PC-3 (cell line): ENCODE measurements around the gene NKX6-2. TPM values are rescaled to one million over a fixed set of nuclear protein-coding genes. Genes with fewer than 3 reads are reported as not detected.

Experiments
- ATAC-seq: fragments of 200-7000 bp; cut with Tn5 transposase; 2 replicates; pipeline ENCODE4 v1.9.1; 2020; ENCODE audit warnings: mild to moderate bottlenecking, moderate library complexity
- BruUV-seq: library from RNA; stranded (reverse); fragments of 400-500 nt; replicated peaks from 2 replicates; lab custom pipeline; 2021; lab: Mats Ljungman, UMichigan
- CTCF ChIA-PET: fragments of 300-600 bp; sonication (Branson Sonifier 250); formaldehyde crosslinking; loops from one replicate; lab custom pipeline; 2022; ENCODE audit warnings: antibody characterized with exemption; lab: Charles Lee
- POLR2A ChIA-PET: fragments of 300-600 bp; sonication (Branson Sonifier 250); formaldehyde crosslinking; loops from one replicate; lab custom pipeline; 2022; ENCODE audit warnings: antibody characterized with exemption; ENCODE audit not compliant: unreplicated experiment; lab: Charles Lee
- DNase-seq: peaks from one replicate; pipeline ENCODE4 v3.0.0-alpha.2; 2015
- H2AFZ ChIP-seq: fragments of 300-600 bp; sonication (generic); 2 replicates; pipeline ENCODE4 v1.6.0; 2016; ENCODE audit warnings: antibody characterized with exemption, low read length
- H3F3A ChIP-seq: fragments of 300-600 bp; sonication (generic); one replicate; pipeline ENCODE4 v1.6.0; 2017; ENCODE audit warnings: antibody characterized with exemption, low read length, control low read depth, mild to moderate bottlenecking; ENCODE audit not compliant: unreplicated experiment
- H3K27ac ChIP-seq: fragments of 300-600 bp; sonication (generic); 2 replicates; pipeline ENCODE4 v1.5.1; 2016; ENCODE audit warnings: mild to moderate bottlenecking, low read length
- H3K27me3 ChIP-seq: fragments of 300-600 bp; sonication (generic); 2 replicates; pipeline ENCODE4 v1.6.1; 2016; ENCODE audit warnings: low read length, mixed read lengths
- H3K36me3 ChIP-seq: fragments of 300-600 bp; sonication (generic); 2 replicates; pipeline ENCODE4 v1.6.1; 2016; ENCODE audit warnings: low read depth, mixed run types, low read length, mixed read lengths
- H3K4me1 ChIP-seq: fragments of 300-600 bp; sonication (generic); 2 replicates; pipeline ENCODE4 v1.5.1; 2016; ENCODE audit warnings: low read length; ENCODE audit not compliant: insufficient read depth
- H3K4me2 ChIP-seq: fragments of 300-600 bp; sonication (generic); 2 replicates; pipeline ENCODE4 v1.6.0; 2016; ENCODE audit warnings: low read length
- H3K4me3 ChIP-seq: fragments of 300-600 bp; sonication (generic); 2 replicates; pipeline ENCODE4 v1.5.1; 2016; ENCODE audit warnings: mild to moderate bottlenecking, low read length, mixed read lengths
- H3K79me2 ChIP-seq: fragments of 300-600 bp; sonication (generic); 2 replicates; pipeline ENCODE4 v1.6.1; 2017; ENCODE audit warnings: low read length, mixed read lengths
- H3K9ac ChIP-seq: fragments of 300-600 bp; sonication (generic); 2 replicates; pipeline ENCODE4 v1.6.0; 2016; ENCODE audit warnings: mild to moderate bottlenecking, low read length
- H3K9me2 ChIP-seq: fragments of 300-600 bp; sonication (generic); replicated peaks from 2 replicates; pipeline ENCODE4 v1.6.1; 2016; ENCODE audit warnings: mixed run types, low read length, mixed read lengths
- H3K9me3 ChIP-seq: fragments of 300-600 bp; sonication (generic); 2 replicates; pipeline ENCODE4 v1.6.1; 2016; ENCODE audit warnings: low read length, mixed read lengths
- H4K20me1 ChIP-seq: fragments of 300-600 bp; sonication (generic); 2 replicates; pipeline ENCODE4 v1.6.1; 2016; ENCODE audit warnings: low read length, mixed read lengths
- CTCF ChIP-seq: fragments of 300-600 bp; sonication (generic); conservative IDR thresholded peaks from 2 replicates; pipeline ENCODE4 v1.5.1; 2017; ENCODE audit warnings: antibody characterized with exemption, low read depth, mild to moderate bottlenecking, low read length
- EZH2 ChIP-seq: fragments of 300-600 bp; sonication (generic); IDR thresholded peaks from one replicate; pipeline ENCODE4 v1.6.1; 2017; ENCODE audit warnings: antibody characterized with exemption, mild to moderate bottlenecking, low read length; ENCODE audit not compliant: unreplicated experiment
- EZH2phosphoT487 ChIP-seq: fragments of 300-600 bp; sonication (generic); IDR thresholded peaks from 2 replicates; pipeline ENCODE4 v1.6.1; 2018; ENCODE audit warnings: mild to moderate bottlenecking, antibody characterized with exemption, low read length, borderline replicate concordance
- intact Hi-C: fragments of 100-400 bp; cut with micrococcal nuclease; formaldehyde crosslinking; loops from 2 replicates; pipeline ENCODE4 v1.9.0; 2023
- total RNA-seq: library from RNA; depleted of rRNA; stranded (reverse); fragments of >200 nt; gene quantifications from 2 replicates; pipeline ENCODE4 v1.2.3, GENCODE V29; 2014

Gene NKX6-2
- total RNA-seq, 1 experiment from 2014 or later, result not detected

DNA sequence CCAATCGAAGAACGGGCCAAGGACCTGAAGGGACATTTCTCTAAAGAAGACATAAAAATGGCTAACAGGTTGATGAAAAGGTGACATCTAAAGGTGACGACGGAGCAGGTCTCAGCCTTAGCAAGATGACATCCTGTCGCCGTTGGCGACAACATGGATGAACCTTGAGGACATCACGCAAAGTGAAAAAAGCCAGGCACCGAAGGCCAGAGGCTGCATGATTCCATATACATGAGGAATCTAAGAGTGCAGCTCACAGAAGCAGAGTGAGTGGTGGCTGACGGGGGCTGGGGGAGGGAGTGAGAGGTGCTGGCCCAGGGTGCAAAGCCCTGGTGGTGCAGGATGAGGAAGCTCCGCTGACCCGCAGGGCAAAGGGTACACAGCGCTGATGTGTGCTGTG is 34.1 kb upstream of the NKX6-2 start:
- Histone ChIP-seq H3K9ac (no peak overlapping the region), H3K4me3 (no peak overlapping the region), H3K9me3 (no peaks in the 10 kb centered on the region), H3K9me2 (no peaks in the 10 kb centered on the region), H3K36me3 (no peaks in the 10 kb centered on the region), H3K27me3 (peaks cover 28% of the 10 kb centered on the region), H2AFZ (no peak overlapping the region), H3K79me2 (no peaks in the 10 kb centered on the region), H3K4me1 (no peaks in the 10 kb centered on the region), H3K27ac (no peak overlapping the region), H3K4me2 (no peak overlapping the region), H3F3A (no peaks in the 10 kb centered on the region), H4K20me1 (no peaks in the 10 kb centered on the region)
- ATAC-seq, result no peak
- TF ChIP-seq EZH2 (no peak), CTCF (no peak), EZH2phosphoT487 (no peak)
- DNase-seq, result no peak
- ChIA-PET POLR2A (no interaction called here), CTCF (no interaction called here)
- intact Hi-C loops, result no loop called here
- no TSS peak for BruUV-seq

- intact Hi-C loops, result no loop called here
- CTCF ChIA-PET, result no interaction called here
- no TSS peak for BruUV-seq
Observed at GRCh38 chr10:132817701-132818211, 31.8 kb upstream of the NKX6-2 start.

More at GRCh38 chr10:132817701-132818211, 31.8 kb upstream of the NKX6-2 start:
- no peak overlapping the region for H2AFZ ChIP-seq
- no peak overlapping the region for H3K27ac ChIP-seq
- POLR2A ChIA-PET, result no interaction called here
- no peaks in the 10 kb centered on the region for H3K36me3 ChIP-seq
- H3K79me2 ChIP-seq, result no peaks in the 10 kb centered on the region
- no peaks in the 10 kb centered on the region for H3F3A ChIP-seq
- no peak overlapping the region for H3K4me2 ChIP-seq
- no peak for ATAC-seq
- H3K4me1 ChIP-seq, result no peaks in the 10 kb centered on the region
- DNase-seq, result no peak
- H3K9ac ChIP-seq, result no peak overlapping the region
- TF ChIP-seq EZH2, result no peak
- TF ChIP-seq EZH2phosphoT487, result no peak
- TF ChIP-seq CTCF, result no peak
- peaks cover 28% of the 10 kb centered on the region for H3K27me3 ChIP-seq
- H3K4me3 ChIP-seq, result no peak overlapping the region
- H3K9me2 ChIP-seq, result no peaks in the 10 kb centered on the region
- H3K9me3 ChIP-seq, result no peaks in the 10 kb centered on the region
- H4K20me1 ChIP-seq, result no peaks in the 10 kb centered on the region
